Stimulated activated naive CD8-positive, alpha-beta T cell treated with anti-CD3 and anti-CD28 coated beads, Interleukin-15, Interleukin-2, amounts not matched to agents 100 U/mL and 50 U/mL, for 24 hours (primary cell): ENCODE results near the gene HNF1B.
"Not testable (repeated sequence)": the region's sequence is repeated elsewhere in the genome, so short reads cannot be mapped to it uniquely, and the experiment has no call there.

Experiments
- ATAC-seq: fragments of 150-1000 bp; cut with Tn5 transposase; one replicate; pipeline ENCODE4 v1.10.0; 2021
- DNase-seq: peaks from one replicate; pipeline ENCODE4 v3.0.0; 2021

Gene HNF1B

DNA sequence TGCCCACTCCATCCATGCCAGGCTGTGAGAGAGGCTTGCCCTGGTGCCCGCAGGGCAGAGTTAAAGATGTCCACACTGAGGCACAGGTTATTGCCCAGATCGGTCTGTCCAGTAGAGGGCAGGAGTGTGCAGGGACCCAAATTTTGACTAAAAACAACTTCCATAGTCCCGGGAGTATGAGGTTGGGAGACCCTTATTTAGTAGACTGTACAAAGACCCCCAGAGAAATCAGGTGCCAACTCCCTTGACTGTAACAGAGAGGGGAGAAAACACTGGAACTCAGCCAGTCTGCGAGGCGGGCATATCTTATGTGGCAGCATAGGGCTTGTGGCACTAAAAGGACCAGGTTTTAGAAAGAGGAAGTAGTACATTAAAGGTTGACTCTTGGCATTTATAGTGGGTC is 43.4 kb downstream of the HNF1B start:
- ATAC-seq, result peak; percentile 32
- peak; percentile 72 for DNase-seq

DNA sequence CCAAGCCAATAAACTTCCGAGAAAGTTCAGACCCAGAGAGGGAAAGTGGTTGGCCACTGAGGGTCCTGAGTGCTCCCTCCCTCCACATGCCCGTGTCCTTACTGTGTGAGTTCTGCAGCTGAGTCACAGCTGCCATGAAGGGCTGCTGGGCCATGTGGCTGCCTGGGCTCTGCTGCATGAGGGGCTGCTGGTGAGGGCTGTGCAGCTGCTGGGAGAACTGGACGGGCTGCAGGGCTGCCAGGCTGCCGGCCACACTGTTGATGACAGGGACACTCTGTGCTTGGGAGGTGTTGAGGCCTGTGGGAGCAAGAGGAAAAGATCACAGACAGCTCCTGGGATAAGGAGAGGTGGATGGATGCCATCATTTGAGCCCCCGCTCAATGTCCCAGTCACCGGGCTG is 44.0 kb downstream of the HNF1B start:
- no peak for ATAC-seq
- no peak for DNase-seq

DNA sequence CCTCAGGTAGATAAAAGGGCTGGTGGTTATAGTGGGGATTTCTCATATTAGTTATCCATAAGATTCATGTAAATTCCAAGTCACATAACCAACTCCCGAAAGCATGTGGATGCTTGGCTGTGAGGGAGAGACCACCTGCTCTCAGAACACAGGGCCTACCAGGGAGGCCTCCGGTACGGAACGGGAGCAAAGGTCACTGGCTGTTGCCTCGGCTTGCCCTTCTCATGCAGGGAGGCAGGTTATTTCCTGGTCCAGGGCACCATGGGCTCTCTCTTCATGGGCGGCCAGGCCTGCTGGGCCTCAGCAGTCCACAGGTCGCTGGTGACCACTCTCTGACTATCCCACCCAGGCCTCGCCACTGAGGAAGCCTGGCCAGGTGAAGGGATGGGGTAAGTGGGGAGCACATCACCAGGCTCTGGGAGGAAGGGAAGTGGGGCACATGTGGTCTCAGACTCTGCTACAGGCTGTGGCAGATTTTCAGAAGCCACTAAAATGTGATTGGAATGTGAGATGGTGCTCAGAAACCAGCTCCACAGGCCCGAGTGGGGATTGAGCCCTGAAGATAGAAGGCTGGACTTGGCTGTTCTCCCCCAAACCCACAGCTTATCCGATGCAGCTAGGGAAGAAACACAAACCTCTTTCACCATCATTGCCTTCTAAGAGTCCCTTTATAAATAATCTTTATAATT is 45.4 kb downstream of the HNF1B start:
- ATAC-seq (no peak), DNase-seq (no peak)

DNA sequence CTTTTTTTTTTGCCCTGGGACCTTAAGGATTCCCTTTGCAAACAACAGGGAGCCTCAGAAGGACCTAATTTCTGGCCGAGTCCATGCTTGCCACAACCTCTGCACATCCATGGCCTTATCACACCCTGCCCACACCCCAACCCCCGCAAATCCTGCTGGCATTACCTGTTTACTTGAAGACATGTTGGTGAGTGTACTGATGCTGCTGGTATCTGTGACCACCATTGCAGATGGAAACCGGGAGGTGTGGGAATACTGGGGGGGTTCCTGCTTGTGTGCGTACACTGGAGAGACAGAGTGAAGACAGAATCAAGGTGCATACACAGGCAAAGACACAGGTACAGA is 46.0 kb downstream of the HNF1B start:
- ATAC-seq (no peak), DNase-seq (no peak)

DNA sequence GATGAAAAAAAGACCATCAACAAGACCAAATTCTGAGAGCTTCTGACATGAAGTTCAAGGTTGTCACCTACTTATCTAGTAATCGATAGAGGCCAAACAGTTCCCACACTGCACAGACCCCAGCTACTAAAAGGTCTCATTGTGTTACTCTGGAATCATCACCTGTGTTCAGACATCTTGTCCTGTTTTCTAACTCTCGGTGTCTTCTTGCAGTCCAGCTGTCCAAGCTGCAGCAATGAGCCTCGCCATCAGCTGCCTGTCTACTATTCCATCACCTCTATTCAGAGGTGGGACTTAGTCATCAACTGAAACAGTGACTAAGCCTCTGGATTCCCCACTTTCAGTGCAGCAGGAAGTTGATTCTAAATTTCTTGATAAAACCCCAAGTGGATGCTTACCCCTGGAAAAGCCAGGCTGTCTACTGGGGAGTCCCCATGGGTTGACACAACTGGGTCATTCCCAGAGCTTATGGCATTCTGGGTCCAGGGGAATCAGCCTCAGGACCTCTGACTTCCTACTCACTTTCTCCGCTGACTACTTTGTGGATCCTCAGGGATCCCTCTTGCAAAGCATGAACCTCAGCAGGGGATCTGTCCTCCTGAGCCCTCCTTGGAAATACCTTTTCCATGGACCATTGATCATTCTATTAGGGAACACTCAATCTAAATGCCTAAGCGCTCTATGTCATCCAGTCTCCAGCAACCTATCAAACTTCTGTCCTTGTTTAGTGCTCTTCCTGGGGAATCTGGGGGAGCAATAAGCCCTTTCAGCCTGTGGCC is 46.5 kb downstream of the HNF1B start:
- peak; percentile 34 for DNase-seq

DNA sequence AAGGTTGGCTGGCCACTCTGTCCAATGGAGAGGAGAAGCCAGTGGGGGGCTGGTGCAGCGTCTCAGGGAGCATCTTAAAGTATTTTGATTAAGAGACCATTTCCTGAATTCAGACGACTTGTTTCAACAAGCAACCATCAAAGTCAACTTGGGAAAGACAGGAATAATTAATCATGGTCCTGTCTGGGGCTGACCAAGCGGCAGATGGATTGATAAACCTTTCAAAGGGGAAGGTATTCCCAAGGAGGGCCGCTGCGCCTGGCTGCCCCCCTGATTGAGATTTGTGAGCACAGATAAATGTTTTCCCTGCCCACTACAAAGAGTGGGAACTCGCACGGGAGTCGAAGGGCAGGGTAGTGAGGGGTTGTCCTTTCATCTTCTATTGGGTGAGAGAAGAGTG is 47.5 kb downstream of the HNF1B start:
- DNase-seq, result no peak
- no peak for ATAC-seq

More for the DNA sequence above, 46.5 kb downstream of the HNF1B start:
- peak; percentile 73 for ATAC-seq

DNA sequence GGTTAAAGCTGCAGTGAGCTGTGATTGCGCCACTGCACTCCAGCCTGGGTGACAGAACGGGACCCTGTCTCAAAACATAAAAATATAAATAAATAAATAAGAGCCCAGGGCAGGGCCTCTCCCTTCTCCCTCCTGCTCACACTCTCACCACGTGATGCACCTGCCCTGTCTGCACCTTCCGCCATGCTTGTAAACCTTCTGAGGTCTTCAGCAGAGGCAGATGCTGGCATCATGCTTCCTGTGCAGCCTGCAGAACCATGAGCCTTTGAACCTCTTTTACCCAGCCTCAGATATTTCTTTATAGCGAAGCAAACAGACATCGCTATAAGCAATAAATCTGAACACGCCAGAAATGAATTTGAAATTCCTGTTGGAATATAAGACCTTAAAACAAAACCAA is 48.5 kb downstream of the HNF1B start:
- DNase-seq (no peak), ATAC-seq (no peak)

DNA sequence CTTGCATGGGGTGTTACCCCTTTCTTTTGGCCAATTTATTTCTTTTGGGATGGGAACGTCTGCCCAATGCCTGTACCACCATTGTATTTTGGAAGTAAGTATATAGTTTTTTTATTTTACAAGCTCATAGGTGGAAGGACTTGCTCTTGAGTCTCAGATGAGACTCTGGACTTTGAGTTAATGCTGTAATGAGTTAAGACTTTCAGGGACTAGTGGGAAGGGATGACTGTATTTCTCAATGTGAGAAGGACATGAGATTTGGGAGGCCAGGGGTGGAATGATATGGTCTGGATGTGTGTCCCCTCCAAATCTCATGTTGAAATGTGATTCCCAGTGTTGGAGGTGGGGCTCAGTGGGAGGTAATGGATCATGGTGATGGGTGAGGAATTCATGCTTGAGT is 49.1 kb downstream of the HNF1B start:
- ATAC-seq, result no peak
- no peak for DNase-seq

DNA sequence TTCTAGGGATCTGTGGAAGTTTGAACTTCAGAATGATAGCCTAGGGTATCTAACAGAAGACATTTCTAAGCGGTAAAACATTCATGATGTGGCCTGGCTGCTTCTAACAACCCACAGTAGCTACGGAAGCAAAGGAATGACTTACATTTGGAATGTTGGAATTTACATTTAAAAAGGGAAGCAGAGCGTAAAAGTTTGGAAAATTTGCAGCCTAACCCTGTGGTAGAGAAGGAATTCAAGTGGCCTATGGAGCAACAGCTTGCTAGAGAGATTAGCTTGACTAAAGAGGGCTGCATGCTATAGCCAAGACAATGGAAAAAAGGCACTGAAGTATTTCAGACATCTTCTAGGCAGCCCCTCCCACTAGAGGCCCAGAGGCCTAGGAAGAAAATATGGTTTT is 50.1 kb downstream of the HNF1B start:
- DNase-seq (no peak), ATAC-seq (no peak)

DNA sequence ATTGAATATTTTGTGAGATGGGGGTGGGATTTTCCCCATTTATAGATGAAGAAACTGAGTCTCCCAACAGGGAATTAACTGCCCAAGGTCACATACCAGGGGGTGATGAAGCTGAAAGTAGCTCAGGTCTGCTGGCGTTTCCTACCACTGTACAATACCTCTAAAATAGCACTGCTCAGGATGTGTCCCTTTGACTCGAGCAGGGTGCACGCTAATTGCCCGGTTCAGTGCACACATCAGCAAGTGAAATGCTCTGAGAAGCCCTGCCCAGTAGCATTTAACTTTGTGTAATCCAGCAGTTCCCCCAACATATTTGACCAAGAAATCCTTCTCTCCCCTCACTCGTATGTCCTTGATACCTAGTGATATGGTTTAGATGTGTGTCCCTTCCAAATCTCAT is 51.5 kb downstream of the HNF1B start:
- ATAC-seq (no peak), DNase-seq (no peak)

DNA sequence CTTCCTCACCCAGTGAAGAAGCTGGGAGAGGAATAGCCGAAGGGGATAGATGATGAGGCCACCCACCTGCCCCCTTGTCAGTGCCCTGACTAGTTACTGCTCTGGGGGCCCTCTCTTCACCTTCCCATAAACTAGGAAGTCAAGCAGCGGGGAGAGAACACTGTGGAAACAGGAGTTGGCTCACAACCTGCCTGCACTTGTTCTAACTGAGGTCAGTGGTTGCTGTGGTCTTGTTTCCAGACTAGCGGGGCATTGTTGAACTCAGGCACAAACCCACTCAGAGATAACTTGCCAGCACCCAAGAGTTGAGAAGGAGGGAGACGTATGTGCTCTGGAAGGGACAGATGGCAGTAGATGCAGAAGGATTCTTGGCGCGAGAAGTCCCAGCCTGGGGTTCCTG is 53.1 kb downstream of the HNF1B start:
- ATAC-seq, result no peak
- no peak for DNase-seq

DNA sequence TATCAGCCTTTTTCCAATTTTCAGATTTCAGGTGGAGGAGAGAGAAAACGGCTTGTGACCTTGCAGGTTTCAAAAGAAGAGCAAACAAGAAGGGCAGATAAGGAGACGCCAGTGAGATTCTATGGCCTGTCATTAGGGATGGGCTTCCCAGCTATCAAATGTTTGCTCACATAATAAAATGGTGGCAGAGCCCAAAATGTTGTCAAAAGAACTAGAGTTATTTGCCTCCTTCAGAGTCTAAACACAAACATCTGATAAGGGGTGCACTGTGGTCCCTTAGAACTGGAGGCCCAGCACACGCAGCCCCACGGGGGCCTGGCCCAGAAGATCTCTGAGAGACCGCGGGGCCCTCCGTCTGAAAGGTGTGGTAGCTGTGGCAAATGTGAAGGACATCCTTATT is 55.5 kb downstream of the HNF1B start:
- no peak for ATAC-seq
- no peak for DNase-seq

DNA sequence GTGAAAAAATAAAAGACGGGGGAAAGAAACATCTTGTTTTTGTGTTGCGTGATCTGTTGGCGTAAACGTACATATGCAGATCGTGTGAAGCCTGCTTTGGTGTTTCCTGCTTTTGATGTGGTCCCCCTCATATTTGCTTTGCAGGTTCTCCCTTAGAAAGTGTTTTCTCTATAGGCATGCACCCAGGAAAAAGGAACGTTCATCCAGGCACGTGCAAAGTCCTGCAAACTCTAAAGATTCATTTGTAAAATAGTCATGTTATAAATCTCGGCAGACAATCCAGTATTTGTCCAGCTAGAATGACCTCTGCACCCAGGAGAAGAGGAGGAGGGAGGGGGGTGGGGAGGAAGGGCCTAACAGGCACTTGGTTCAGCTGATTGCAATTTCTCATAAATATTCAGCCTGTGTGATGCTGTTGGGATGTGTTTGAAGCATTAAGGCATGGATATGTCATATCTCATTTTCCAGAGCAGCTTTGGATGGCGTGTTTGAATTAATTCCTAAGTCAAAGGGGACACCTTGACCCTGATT is 61.3 kb downstream of the HNF1B start:
- DNase-seq, result no peak
- ATAC-seq, result no peak

DNA sequence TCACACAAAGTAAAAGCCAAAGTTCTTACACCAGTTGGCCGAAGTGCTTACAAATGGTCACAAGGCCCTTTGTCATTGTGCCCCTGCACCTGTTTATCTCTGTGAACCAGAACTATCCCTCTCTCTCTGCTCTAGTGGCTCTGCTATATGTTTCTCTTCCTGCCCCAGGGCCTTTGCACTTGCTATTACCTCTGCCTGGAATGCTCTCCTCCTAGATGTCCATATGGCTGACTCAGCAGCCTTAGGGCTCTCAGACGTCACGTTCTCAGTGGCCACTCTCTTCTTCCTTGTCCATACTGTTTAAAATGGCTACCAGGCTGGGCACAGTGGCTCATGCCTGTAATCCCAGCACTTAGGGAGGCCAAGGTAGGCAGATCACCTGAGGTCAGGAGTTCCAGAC is 62.9 kb downstream of the HNF1B start:
- no peak for ATAC-seq
- no peak for DNase-seq

DNA sequence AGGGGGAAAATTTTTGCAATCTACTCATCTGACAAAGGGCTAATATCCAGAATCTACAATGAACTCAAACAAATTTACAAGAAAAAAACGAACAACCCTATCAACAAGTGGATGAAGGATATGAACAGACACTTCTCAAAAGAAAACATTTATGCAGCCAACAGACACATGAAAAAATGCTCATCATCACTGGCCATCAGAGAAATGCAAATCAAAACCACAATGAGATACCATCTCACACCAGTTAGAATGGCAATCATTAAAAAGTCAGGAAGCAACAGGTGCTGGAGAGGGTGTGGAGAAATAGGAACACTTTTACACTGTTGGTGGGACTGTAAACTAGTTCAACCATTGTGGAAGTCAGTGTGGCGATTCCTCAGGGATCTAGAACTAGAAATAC is 64.9 kb downstream of the HNF1B start:
- not testable (repeated sequence) for ATAC-seq, DNase-seq

DNA sequence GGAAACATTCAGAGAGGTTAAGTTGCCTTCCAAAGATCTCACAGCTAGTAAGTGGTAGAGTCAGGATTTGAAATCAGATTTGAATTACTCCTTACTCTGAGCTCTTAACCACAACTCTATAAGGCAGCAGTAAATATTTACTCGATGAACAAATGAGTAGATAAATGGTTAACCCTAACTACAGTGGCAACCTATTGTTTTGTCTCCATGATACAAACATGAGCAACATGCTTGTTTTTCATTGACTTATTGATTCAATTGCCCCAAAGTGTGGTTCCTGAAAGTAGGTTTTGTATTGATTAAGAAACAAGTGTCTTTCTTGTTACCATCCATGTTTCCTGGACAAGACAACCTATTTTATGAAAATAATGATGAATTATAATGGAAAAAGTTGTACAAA is 66.8 kb downstream of the HNF1B start:
- DNase-seq (no peak), ATAC-seq (no peak)

DNA sequence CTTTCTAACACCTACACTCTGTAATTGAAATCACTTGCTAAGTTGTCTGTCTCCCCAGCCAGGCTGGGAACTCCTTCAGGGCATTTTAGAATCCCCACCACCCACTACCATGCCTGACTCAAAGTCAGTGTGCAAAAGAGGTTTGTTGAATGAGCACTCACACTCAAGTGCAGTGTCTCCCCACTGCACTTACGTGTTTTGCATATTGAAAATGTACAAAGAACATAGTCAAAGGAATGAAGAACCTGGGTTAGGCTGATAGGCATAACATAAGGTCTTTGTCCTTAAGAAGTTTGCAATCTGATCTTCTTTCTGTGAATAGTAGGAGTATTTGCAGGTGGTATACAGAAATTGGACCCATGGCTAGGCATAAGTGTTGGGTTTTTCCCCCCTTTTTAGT is 67.8 kb downstream of the HNF1B start:
- ATAC-seq, result no peak

DNA sequence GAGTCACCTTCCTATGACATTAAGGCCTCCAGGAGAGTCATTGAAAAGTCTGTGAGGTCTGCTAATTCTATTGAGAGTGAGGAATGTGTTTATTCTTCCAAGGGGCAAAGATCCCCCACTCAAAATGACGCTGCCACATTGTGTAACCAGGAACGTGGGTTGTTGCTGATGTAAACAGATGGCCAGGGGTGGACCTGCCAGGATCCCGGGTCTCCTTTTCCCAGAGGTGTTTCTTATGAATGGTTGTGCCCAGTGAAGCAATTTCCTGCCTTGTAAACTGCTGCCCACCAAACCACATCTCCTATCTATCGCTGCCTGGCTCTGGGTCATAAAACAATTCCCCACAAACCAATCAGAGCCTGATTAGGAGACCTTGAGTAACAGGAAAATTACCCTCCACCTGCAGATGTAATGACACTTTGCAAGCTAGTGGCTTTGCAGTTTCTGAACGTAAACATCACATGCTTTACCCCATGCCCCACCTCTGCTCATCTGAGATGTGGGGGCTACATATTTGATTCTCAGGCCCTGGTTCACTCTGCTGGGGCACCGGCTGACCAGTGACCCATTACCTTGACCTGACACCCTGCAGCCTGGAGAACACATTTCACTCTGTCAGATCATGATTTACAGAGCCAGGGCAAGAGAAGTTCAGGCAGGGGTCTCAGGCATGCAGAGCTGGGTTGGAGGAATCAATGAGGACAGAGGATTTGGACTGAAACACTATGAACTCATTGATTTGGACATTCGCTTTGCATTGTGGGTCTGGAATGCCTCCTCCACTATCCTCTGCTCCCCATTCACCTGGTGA is 68.5 kb downstream of the HNF1B start:
- no peak for ATAC-seq
- DNase-seq, result no peak

More for the DNA sequence above, 67.8 kb downstream of the HNF1B start:
- DNase-seq, result no peak

DNA sequence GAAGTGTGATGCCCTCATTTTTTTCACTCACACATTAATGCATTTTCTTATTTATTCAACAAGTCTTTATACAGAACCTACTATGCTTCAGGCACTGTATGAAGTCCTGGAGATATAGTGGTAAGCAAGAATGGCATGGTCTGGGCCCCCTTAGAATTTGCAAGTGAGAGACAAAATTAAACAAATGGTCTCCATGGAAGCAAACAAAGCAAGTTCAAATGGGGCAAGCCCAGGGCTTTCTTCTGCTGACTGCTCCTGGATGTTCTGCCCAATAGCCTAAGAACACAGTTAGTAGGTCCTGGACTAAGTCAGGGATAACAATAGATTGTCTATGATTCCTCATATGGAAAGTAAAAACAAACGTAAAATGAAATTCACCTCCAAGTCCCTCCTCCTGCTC is 70.3 kb downstream of the HNF1B start:
- DNase-seq (no peak), ATAC-seq (no peak)

DNA sequence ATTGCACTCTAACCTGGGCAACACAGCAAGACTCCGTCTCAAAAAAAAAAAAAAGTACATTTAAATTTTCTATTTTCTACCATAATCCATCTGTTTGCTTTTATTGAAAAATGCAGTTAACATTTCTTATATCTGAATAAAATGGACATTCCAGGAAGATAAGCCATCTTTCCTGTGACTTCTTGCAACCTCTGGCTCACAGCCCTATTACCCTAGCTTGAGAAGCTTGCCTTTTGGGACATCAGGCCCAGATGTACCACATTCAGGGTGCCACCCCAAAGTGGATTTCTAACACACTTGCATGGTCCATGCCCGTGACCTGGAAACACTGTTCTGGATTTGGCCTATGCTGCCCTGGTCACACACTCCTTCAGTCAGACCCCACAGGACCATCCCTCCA is 71.5 kb downstream of the HNF1B start:
- ATAC-seq (no peak), DNase-seq (no peak)

DNA sequence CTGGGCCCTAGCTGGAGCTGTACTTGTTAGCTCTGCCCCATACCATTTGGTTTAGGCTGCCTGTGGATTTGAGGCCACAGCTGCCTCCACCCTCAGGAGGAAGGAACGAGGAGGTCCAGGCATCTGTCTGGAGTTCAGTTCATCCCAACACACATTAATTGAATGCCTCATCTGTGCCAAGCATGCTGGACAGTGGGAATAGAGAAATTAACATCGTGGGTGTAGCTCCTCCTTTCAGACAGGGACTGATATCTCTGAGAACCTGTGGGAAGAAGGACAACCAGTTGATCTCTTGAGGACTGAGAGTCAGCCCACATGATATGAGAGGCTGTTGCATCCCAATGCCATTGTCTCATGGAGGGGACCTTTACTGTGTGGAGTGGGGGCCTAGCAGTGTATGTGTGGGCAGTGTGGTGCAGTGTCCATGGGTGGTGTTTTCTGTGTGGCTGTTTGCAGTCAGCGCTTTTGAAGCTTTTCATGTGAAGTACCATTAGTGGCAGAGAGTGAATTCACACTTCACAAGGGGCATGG is 72.2 kb downstream of the HNF1B start:
- DNase-seq (no peak), ATAC-seq (no peak)

DNA sequence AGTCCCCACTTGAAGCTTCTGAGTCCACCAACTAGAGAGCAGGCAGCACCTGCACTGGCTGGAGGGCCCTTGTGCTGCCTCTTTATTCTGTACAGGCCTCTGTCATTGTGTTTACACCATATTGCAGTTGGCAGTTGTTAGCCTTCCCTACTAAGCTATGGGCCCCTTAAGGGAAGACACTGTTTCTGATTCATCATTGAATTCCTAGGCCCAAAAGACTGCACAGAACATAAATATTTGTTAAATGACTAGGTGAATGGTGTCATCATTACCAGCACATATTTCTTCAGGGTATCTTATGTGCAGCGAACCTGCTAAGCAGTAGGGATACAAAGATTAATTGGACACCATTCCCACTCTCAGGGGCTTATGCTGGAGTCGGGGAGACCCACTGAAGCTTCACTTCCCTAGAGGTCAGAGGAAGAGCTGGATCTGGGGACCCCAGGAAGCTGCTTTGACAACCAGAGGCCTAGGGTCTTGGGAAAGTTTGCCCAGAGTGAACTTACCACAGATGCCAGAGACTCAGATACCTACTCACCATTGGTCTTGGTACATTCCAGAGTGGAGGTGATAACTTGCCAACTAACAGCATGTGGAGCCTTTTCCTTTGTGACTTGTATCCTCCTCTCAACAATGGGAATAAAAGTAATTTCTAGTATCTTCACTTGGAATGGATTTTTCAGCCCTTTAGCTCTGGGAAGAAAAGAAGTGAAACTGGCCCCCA is 72.9 kb downstream of the HNF1B start:
- ATAC-seq (no peak), DNase-seq (no peak)
